NCI-H2171 treated with DMSO at 0.1 percent for 48 hours (cell line): ENCODE data around the gene TCEA2.
A peak's percentile ranks its signal among the peaks of the same experiment; 100 is the strongest.

ENCODE experiments used
- DNase-seq: peaks from one replicate; lab custom pipeline; 2025; lab: John Stamatoyannopoulos, UW

The TCEA2 gene

GRCh38 chr20:64049060-64049877, 13.7 kb upstream of the TCEA2 start, which contains the start of gene SOX18:
TSS of gene SOX18 (minus strand) at chr20:64049639. CDS start at chr20:64049516, 123 bp downstream.
- peak; percentile 47 for DNase-seq

DNA sequence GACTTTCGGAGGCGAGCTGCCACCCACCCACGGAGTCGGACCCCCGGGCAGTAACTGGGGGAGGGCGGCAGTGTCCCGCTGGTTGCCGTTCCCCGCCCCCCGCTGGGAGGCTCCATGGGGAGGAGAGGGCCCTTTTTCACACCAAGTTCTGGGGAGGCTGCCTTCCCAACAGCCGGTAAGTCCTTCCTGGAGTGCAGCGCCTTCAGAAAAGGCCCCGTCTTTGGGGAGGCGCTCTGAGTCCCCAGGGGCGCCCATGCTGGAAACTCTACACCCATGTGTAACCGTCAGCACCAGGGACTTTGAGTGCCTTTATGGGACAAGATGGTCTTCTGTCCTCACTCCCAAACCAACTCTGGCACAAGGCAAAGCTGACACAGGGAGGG, 13.1 kb upstream of the TCEA2 start:
- DNase-seq = peak; percentile 72

DNA sequence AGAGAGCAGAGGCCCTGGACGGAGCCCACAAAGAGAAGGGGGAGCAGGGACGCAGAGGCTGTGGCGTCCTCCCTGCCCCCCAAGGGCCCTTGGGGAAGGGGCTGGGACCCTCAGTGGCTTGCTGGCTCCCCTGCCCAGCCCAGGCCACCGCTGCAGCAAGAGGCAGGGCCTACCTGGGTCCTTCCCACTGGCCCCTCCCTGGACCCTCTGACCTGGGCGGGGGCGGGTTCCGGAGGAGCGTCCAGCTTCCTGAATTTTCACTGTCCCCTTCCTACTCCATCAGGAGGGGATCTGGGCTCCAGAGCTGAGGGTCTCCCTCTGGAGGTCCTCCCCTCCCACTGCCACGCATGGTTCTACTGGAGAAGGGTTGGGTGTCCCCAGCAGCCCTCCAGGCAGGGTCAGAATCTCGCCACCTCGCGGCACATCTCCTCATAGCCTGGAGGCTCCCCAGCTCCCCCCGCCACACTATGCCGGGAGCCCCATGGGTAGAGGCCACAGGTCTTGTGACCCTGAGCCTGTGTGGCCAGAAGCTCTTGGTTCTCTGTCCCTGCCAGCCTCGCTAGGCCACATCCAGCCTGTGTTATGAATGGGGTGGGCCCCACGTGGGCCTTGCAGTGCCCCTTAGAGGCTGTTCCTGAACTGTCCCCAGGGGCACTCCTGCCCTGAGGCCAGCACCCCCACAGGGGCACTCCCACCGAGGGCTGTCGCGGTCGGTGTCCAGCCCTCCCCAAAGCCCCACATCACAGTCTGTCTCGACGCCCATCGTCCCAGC, 12.6 kb upstream of the TCEA2 start:
- no peak for DNase-seq

- DNase-seq = no peak
Observed at GRCh38 chr20:64051033-64051452, 12.0 kb upstream of the TCEA2 start.

DNA sequence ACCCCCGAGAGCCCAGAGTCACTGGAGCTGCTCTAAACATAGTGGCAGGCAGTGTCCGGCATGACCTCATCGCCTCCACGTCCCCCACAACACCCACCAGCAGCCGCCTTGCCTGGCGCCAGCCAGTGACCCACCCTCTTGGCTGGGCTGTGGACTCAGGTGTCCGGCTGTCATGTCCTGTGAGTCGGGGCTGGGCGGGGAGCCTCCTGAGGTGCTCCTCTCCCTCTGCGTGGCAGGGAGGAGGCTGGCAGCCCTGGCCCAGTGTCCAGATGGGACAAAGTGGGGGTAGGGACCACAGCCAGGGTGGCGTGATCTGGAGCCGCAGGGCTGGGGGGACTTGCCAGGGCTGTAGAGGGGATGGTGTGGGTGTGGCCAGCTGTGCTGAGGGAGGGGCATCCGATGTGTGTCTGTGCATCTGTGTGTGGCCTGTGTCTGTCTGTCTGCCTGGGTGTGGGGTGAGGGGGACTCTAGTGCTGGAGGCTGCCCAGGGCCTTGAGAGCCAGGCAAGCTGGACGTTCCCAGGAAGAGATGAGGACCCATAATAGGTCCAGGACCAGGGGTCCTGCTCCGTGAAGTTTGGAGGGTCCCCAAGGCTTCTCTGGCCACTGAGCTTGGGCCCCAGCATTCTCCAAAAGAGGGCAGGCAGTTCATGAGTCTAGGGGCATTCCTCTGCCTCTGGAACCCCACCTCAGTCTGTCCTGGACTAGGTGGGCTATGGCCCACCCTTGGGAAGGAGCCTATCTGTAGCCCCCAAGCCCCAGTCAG, 11.3 kb upstream of the TCEA2 start:
- no peak for DNase-seq

- DNase-seq = no peak
Observed at GRCh38 chr20:64052326-64052722, 10.7 kb upstream of the TCEA2 start.

- DNase-seq = peak; percentile 74
Observed at GRCh38 chr20:64052987-64053840, 9.8 kb upstream of the TCEA2 start.

DNA sequence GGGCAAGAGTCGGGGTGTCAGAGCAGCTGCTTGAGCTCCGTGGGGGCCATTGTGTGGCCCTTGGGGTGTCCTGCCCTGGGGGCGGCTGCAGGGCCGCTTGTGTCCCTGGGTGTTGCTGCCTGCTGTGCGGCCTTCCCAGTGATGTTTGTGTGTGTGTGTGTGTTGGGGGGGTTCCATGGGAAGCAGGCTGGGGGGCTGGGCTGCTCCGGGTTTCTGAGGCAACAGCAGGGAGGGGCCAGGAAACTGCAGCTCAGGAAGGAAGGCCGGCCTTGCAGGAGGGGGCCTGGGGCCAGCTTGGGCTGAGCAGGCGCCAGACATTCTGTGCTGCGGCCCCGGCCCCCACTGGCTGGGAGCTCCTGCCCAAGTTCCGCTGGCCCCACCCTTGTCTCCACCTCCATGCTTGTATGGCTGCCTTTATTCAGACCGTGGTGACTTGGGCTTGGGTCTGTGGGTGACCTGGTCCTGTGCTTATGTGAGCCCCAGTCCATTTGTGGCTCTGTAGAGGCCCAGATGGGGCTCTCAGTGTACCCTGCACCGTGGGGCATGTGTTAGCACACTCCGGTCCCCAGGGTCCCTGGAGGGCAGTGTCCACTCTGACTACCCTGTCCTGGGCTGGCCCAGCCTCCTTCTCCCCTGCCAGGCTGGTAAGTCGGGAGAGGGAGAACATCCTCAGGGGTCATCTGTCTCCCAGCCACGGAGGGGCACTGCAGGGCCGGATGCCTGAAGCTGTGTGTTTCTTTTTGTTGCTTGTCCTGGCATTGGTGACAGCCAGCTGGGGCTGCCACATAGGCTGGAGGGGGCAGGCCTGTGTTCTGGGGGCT, 8.9 kb upstream of the TCEA2 start:
- DNase-seq = no peak

DNA sequence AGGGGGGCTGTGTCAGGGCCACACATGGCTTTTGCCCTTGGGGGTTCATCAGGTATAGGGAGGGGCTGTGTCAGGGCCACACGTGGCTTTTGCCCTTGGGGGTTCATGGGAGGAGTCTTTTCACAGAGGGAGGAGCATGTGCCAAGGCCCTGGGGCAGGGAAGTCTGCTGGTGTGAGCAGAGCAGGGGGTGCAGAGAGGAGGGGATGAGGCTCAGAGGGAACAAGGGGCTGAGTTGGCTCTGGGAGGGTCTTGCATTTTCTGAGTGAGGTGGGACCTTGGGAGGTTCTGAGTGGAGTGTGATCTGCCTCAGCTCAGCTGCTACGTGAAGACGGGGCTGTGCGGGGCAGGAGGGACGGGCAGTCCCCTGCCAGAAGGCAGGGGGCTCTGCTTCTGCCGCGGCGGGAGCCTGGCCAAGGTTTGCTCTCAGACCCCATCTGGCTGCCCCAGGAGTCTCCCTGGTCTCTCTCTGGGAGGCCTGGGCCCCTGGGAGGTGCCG, 7.6 kb upstream of the TCEA2 start:
- peak; percentile 61 for DNase-seq

DNA sequence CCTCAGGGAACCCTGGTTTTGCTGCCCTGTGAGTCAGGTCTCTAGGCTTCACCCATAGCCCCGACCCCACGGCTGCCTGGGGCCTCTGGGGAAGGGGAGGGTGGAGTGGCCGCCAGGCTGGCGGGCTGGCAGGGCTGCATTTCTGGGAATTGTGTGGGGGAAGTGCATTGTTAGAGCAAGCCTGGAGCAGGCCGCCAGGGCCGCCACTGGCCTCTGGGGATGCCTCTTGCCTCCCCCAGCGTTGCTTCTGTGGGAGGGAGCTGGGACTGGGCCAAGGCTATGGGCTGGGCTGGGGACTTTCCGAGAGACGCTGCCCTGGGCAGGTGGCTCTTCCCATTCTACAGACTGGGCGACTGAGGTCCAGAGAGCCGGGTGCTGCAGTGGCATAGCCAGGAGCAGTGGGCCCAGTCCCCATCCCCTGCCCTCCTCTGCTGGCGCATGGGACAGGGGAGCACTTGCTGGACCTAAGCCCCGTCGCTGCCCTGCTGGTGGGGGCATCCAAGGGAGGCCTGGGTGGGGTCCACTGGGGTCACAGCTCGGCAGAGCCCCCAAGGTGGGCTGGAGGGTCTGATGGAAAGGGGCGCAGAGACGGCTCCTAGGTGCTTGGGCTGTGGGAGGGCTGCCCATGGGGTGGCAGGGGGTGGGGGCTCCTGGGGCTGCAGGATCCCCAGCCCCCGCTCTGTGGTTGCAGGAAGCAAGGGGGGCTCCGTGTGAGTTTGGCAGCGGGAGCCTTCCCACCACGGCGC, 6.9 kb upstream of the TCEA2 start:
- DNase-seq = peak; percentile 63

DNA sequence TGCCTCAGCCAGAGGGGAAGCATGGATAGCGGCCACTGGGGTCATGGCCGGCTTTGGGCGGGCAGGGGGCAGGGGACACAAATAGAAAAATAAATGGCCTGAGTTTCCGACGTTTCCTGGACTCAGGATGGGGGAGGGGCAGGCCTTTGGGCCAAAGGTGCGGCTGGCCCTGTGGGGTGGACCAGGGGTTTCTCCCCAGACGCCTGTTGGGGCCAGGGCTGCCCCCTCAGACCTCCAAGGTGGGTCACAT, 6.4 kb upstream of the TCEA2 start:
- DNase-seq = no peak

- no peak for DNase-seq
Observed at GRCh38 chr20:64056889-64057627, 5.9 kb upstream of the TCEA2 start.

GRCh38 chr20:64057628-64058498, 5.1 kb upstream of the TCEA2 start:
- peak; percentile 71 for DNase-seq

DNA sequence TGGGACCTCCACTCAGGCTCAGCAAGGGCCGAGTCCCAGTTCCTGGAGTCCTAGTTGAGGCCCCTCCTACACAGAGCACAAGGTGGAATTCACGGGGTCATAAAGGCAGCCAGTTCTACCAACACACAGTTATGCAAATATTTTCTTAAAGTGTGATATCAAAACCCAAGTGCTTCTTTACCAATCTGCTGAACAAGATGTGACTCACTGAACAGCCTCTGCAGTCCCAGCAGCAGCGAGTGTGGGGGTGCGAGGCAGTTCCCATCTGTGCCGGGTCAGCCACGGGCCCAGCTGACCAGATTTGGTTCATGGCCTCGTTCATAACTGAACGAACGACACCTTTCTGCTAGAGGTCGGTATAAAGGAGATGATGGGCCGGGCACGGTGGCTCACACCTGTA, 4.5 kb upstream of the TCEA2 start:
- no peak for DNase-seq

DNA sequence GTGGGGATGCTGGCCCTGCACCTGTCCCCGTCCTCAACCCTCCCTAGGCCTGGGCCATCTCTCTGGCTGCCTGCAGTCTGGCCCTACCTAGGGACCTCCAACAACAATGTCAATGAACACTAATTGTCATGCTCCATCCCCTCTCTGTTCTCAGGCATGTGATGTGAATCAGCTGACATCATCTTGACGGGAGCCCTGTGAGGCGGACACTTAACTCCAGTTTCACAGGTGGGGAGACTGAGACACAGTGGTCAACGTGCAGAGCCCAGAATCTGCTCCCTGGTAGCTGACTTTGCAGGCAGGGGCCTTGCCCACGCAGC, 762 bp upstream of the TCEA2 start:
- no peak for DNase-seq

DNA sequence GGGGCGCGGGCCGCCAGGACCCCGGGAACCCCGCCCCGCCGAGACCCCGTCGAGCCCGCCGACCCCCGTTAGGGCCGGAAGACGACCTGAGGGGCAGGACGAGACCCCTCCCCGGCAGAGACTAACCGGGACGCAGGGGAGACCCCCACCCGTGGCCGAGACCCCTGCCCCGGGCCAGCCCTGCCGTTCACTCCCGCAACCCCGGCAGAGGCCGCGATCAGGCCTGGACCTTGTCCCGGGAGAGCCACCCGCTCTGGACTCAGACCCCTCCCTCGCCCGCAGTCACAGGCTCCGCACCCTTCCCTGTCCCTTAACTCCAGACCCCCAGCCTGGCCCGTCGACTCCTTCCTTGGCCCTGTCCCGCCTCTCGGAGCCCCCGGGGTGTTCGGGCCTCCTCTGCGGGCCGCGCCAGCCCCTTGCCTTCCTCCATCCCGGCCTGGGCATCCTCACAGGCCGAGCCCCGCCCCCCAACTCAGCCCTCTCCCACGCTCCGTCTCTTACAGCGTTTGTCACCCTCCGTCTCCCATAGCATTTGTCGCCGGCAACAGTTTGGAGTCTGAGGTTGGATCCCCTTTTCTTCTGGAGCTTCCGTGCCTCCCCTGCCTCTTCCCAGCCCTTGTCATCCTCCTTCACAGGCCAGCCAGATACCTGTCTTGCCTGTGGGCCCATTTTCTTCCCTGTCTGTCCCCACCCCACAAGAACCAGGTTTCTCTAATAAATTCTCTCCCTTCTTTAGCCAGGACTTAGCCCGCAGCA, 569 bp downstream of the TCEA2 start:
- peak; percentile 24 for DNase-seq

GRCh38 chr20:64064145-64064698, 1.2 kb downstream of the TCEA2 start:
- no peak for DNase-seq
